ENCODE data around the gene TMEM169.

- no peak for TF ChIP-seq CTCF (IDR thresholded peaks at IDR 0.05)
- no peak for TF ChIP-seq POLR2A (IDR thresholded peaks at IDR 0.05)
Measured at GRCh38 chr2:216149741-216150140, 68.0 kb downstream of the TMEM169 start.

All from thyroid gland (tissue), 4 donors.